ENCODE results near the gene CCDC180. TPM values are rescaled to one million over a fixed set of nuclear protein-coding genes. Genes with fewer than 3 reads are reported as not detected.

CCDC180 gene
- total RNA-seq, 2 donors from 2014 or later, result 1.6 to 22.8 TPM

- DNase-seq (ENCODE audit: low spot score), result no peak
- 96% methylated on average over 7 of the region's 7 CpGs for WGBS
Observed at GRCh38 chr9:97277953-97278352, 29.5 kb upstream of the CCDC180 start.

DNA sequence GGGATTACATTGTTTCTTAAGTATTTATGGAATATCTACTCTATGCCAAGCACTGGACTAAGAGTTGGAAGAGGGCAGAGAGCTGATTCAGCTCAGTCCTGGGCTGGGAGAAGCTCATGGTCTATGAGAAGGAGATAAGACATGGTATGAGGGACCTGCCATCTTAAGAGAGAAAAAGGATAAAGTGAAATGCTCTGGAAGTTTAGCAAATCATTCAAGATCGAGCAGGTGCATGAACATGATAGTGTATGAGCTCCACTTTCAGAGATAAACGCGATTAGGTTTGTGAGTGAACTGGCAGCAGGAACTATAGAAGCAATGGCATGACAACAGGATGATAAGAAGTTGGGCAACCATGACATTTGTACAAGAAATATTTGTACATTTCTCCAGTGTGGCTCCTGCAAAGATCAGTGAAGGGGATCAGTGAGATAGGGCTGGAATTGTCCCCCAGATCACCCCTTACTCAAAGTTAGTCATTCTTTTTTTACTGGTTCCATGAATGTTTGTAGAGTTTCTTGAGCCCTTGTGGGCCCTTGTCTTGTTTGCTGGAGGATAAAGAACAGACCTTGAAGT lies 26.6 kb upstream of the CCDC180 start:
- Histone ChIP-seq H3K4me3 (no peak overlapping the region), H3K9me3 (no peaks in the 10 kb centered on the region), H3K27me3 (replicated peaks; ENCODE audit: insufficient read depth) (no peaks in the 10 kb centered on the region), H3K27ac (no peak overlapping the region), H3K36me3 (no peaks in the 10 kb centered on the region), H3K4me1 (replicated peaks) (no peaks in the 10 kb centered on the region)
- WGBS, result 97% methylated on average over 3 of the region's 3 CpGs
- no peak for DNase-seq (ENCODE audit: low spot score)
- TF ChIP-seq POLR2A (IDR thresholded peaks at IDR 0.05), result no peak
- TF ChIP-seq, protein P1, sequence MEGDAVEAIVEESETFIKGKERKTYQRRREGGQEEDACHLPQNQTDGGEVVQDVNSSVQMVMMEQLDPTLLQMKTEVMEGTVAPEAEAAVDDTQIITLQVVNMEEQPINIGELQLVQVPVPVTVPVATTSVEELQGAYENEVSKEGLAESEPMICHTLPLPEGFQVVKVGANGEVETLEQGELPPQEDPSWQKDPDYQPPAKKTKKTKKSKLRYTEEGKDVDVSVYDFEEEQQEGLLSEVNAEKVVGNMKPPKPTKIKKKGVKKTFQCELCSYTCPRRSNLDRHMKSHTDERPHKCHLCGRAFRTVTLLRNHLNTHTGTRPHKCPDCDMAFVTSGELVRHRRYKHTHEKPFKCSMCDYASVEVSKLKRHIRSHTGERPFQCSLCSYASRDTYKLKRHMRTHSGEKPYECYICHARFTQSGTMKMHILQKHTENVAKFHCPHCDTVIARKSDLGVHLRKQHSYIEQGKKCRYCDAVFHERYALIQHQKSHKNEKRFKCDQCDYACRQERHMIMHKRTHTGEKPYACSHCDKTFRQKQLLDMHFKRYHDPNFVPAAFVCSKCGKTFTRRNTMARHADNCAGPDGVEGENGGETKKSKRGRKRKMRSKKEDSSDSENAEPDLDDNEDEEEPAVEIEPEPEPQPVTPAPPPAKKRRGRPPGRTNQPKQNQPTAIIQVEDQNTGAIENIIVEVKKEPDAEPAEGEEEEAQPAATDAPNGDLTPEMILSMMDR (IDR thresholded peaks at IDR 0.05), result no peak
- no peak for TF ChIP-seq POLR2AphosphoS5 (IDR thresholded peaks at IDR 0.05)
- intact Hi-C loops (cut with DNase I), result no loop called here

More at GRCh38 chr9:97277953-97278352, 29.5 kb upstream of the CCDC180 start:
- H3K4me3 ChIP-seq, result no peak overlapping the region
- H3K9me3 ChIP-seq, result no peaks in the 10 kb centered on the region
- H3K27ac ChIP-seq, result no peak overlapping the region
- intact Hi-C loops (cut with DNase I), result no loop called here
- H3K27me3 ChIP-seq (replicated peaks; ENCODE audit: insufficient read depth), result no peaks in the 10 kb centered on the region
- H3K4me1 ChIP-seq (replicated peaks), result no peaks in the 10 kb centered on the region
- H3K36me3 ChIP-seq, result no peaks in the 10 kb centered on the region
- TF ChIP-seq, protein P1 (IDR thresholded peaks at IDR 0.05), result no peak

DNA sequence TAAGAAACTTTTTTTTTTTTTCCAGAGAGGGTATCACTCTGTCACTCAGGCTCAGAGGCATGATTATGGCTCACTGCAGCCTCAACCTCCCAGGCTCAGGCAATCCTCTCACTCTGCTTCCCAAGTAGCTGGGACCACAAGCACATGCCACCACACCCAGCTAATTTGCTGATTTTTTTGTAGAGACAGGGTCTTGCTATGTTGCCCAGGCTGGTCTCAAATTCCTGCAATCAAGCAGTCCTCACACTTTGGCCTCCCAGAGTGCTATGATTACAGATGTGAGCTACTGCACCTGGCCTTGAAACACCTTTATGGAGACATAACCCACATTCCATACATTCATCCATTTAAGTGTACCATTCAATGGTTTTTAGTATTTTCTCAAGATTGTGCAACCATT lies 23.7 kb upstream of the CCDC180 start:
- intact Hi-C loops (cut with DNase I), result no loop called here
- no peak overlapping the region for H3K4me3 ChIP-seq
- no peaks in the 10 kb centered on the region for H3K9me3 ChIP-seq
- H3K27ac ChIP-seq, result no peak overlapping the region
- peaks cover 0 to 5% of the 10 kb centered on the region in 2 donors for H3K36me3 ChIP-seq
- no peak for DNase-seq (ENCODE audit: low spot score)
- no peaks in the 10 kb centered on the region for H3K27me3 ChIP-seq (replicated peaks; ENCODE audit: insufficient read depth)
- no peaks in the 10 kb centered on the region for H3K4me1 ChIP-seq (replicated peaks)
- TF ChIP-seq POLR2A (IDR thresholded peaks at IDR 0.05) (no peak), POLR2AphosphoS5 (IDR thresholded peaks at IDR 0.05) (no peak)
- TF ChIP-seq, protein P1 (IDR thresholded peaks at IDR 0.05), result no peak

- 95% methylated on average over 2 of the region's 2 CpGs for WGBS
- intact Hi-C loops (cut with DNase I), result no loop called here
- no peak for DNase-seq (ENCODE audit: low spot score)
- no peaks in the 10 kb centered on the region for H3K27me3 ChIP-seq (replicated peaks; ENCODE audit: insufficient read depth)
- no peak overlapping the region for H3K4me3 ChIP-seq
- no peak overlapping the region for H3K27ac ChIP-seq
- TF ChIP-seq POLR2AphosphoS5 (IDR thresholded peaks at IDR 0.05) (no peak), POLR2A (IDR thresholded peaks at IDR 0.05) (no peak)
- TF ChIP-seq, protein P1 (IDR thresholded peaks at IDR 0.05), result no peak
- H3K4me1 ChIP-seq (replicated peaks), result no peaks in the 10 kb centered on the region
- no peaks in the 10 kb centered on the region for H3K9me3 ChIP-seq
- H3K36me3 ChIP-seq, result peaks cover 0 to 5% of the 10 kb centered on the region in 2 donors
Observed at GRCh38 chr9:97284798-97285197, 22.7 kb upstream of the CCDC180 start.

GRCh38 chr9:97292200-97292599 lies 15.3 kb upstream of the CCDC180 start:
- WGBS, result 87% methylated on average over 3 of the region's 3 CpGs
- Histone ChIP-seq H3K9me3 (no peaks in the 10 kb centered on the region), H3K4me3 (no peak overlapping the region), H3K4me1 (replicated peaks) (no peaks in the 10 kb centered on the region), H3K27ac (no peak overlapping the region), H3K36me3 (peaks cover 0 to 9% of the 10 kb centered on the region in 2 donors), H3K27me3 (replicated peaks; ENCODE audit: insufficient read depth) (no peaks in the 10 kb centered on the region)
- intact Hi-C loops (cut with DNase I), result no loop called here
- TF ChIP-seq POLR2A (IDR thresholded peaks at IDR 0.05) (no peak), POLR2AphosphoS5 (IDR thresholded peaks at IDR 0.05) (no peak)
- TF ChIP-seq, protein P1 (IDR thresholded peaks at IDR 0.05), result no peak
- DNase-seq (ENCODE audit: low spot score), result no peak

Measured in prostate gland (tissue), 2 donors.